ENCODE results near the gene ARRB1. TPM values are rescaled to one million over a fixed set of nuclear protein-coding genes. Genes with fewer than 3 reads are reported as not detected.

Gene ARRB1
- total and polyA plus RNA-seq, 9 of the 15 experiments (the other 6 are each of a cell fraction or from before 2014, with no cell fraction given), result 6.6 to 45.4 (median 28.5) TPM

DNA sequence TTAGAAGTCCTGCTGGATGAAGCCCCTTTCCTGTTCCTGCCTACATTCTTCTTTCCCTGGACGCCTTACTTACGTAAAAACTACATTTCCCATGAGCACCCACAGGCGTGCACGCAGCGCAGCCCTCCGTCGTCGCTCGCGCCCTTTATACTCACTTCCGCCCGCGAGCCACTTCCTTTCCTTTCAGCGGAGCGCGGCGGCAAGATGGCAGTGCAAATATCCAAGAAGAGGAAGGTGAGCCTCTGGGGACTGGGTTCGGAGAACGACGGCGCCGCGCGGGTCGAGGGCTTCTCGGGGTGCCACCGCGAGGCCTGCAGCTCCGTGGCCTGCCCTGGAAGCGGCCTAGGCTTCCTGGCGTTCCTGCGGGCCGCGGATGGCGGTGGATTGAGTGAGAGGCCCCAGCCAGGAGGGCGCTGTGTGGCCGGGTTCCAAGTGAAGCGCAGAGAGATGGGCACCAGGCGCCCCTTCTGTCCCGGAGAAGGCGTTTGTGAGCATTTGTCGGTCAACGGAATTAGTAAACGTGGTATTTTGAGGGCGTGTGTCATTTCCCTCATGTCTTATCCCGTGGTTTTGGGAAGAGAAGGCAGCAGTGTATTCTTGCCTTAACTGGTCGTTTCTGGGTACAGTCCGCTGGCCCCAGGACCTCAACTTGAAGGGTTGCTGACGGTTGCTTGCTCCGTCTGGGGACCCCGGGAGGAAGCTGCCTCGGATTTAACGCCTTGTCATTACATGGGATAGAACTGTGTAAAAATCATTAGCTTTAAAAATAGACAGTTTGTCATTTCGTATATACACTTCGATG, 48.1 kb upstream of the ARRB1 start, which contains the start of gene RPS3 (continued):
- TF ChIP-seq MGA (IDR thresholded peaks at IDR 0.05) (peak; percentile 19; the same call in 1 of the 2 replicates), SREBF2 (CRISPR knock-in tag; IDR thresholded peaks at IDR 0.05) (0 out of 2 replicates have a peak, but pooled peaks have one; percentile 64), FOXA3 (CRISPR knock-in tag; conservative IDR thresholded peaks at IDR 0.05 in 1 of 2, IDR thresholded peaks at IDR 0.05 in 1 of 2) (peak in 1 of 2 experiments; percentile 76; a peak in 2 of 4 replicates), E2F5 (CRISPR knock-in tag; IDR thresholded peaks at IDR 0.05) (peak; percentile 86), TFAP4 (CRISPR knock-in tag; IDR thresholded peaks at IDR 0.05; ENCODE audit: borderline replicate concordance) (peak; percentile 87), RBM14 (IDR thresholded peaks at IDR 0.05; ENCODE audit: borderline replicate concordance, insufficient read depth, low read depth, low read length) (peak; percentile 97; the same call in 1 of the 2 replicates), RNF219 (CRISPR knock-in tag; IDR thresholded peaks at IDR 0.05) (no peak), XRCC3 (IDR thresholded peaks at IDR 0.05) (no peak), ZKSCAN8 (CRISPR knock-in tag; IDR thresholded peaks at IDR 0.05) (no peak), ZNF766 (CRISPR knock-in tag; conservative IDR thresholded peaks at IDR 0.05) (peak; percentile 46; the same call in 1 of the 2 replicates)
